Neural progenitor cell (in vitro differentiated cells): ENCODE results near the gene OR6B1. TPM values are rescaled to one million over a fixed set of nuclear protein-coding genes. Genes with fewer than 3 reads are reported as not detected.

Experiments used
- DNase-seq: peaks from one replicate; pipeline ENCODE4 v3.0.0-alpha.2; 2016; ENCODE audit warnings: low spot score
- H2AFZ ChIP-seq: fragments of 200-600 bp; sonication (generic); replicated peaks from 2 replicates; pipeline ENCODE4 v1.6.1; 2016; ENCODE audit warnings: antibody characterized with exemption
- H3F3A ChIP-seq: fragments of 200-600 bp; sonication (generic); 2 replicates; pipeline ENCODE4 v1.6.1; 2016; ENCODE audit warnings: antibody characterized with exemption, low read depth
- H3K27ac ChIP-seq: fragments of 200-600 bp; sonication (generic); 2 replicates; pipeline ENCODE4 v1.5.1; 2016; ENCODE audit warnings: mild to moderate bottlenecking
- H3K27me3 ChIP-seq: fragments of 200-600 bp; sonication (generic); 2 replicates; pipeline ENCODE4 v1.6.1; 2016; ENCODE audit warnings: mild to moderate bottlenecking, moderate library complexity
- H3K36me3 ChIP-seq: fragments of 200-600 bp; sonication (generic); 2 replicates; pipeline ENCODE4 v1.5.1; 2016
- H3K4me1 ChIP-seq: fragments of 200-600 bp; sonication (generic); 2 replicates; pipeline ENCODE4 v1.6.1; 2016; ENCODE audit warnings: mixed run types
- H3K4me2 ChIP-seq: fragments of 200-600 bp; sonication (generic); 2 replicates; pipeline ENCODE4 v1.6.1; 2016
- H3K4me3 ChIP-seq: fragments of 200-600 bp; sonication (generic); 2 replicates; pipeline ENCODE4 v1.5.1; 2016
- H3K79me2 ChIP-seq: fragments of 200-600 bp; sonication (generic); 2 replicates; pipeline ENCODE4 v1.6.1; 2016; ENCODE audit warnings: low read depth
- H3K9ac ChIP-seq: fragments of 200-600 bp; sonication (generic); 2 replicates; pipeline ENCODE4 v1.6.1; 2016
- H3K9me3 ChIP-seq: fragments of 200-600 bp; sonication (generic); 2 replicates; pipeline ENCODE4 v1.5.1; 2016; ENCODE audit warnings: low read depth
- H4K20me1 ChIP-seq: fragments of 200-600 bp; sonication (generic); 2 replicates; pipeline ENCODE4 v1.6.1; 2016; ENCODE audit warnings: low read depth
- H3K27ac Mint-ChIP-seq: 3 replicates; pipeline ENCODE4 v1.8.0; 2021; ENCODE audit warnings: mixed read lengths
- H3K27me3 Mint-ChIP-seq: 2 replicates; pipeline ENCODE4 v1.8.0; 2022; ENCODE audit warnings: low read depth, mild to moderate bottlenecking, inconsistent platforms, moderate library complexity, mixed read lengths; ENCODE audit not compliant: insufficient read depth
- H3K36me3 Mint-ChIP-seq: 3 replicates; pipeline ENCODE4 v1.8.0; 2021; ENCODE audit warnings: mixed read lengths
- H3K4me1 Mint-ChIP-seq: 3 replicates; pipeline ENCODE4 v1.8.0; 2021; ENCODE audit warnings: mixed read lengths
- H3K4me3 Mint-ChIP-seq: 3 replicates; pipeline ENCODE4 v1.8.0; 2021; ENCODE audit warnings: mild to moderate bottlenecking, moderate library complexity, mixed read lengths
- H3K9me3 Mint-ChIP-seq: 3 replicates; pipeline ENCODE4 v1.8.0; 2020; ENCODE audit warnings: mixed read lengths
- CTCF ChIP-seq: fragments of 200-600 bp; sonication (generic); IDR thresholded peaks from 2 replicates; pipeline ENCODE4 v1.5.1; 2017; ENCODE audit warnings: antibody characterized with exemption, mild to moderate bottlenecking
- EZH2 ChIP-seq: fragments of 200-600 bp; sonication (generic); IDR thresholded peaks from 2 replicates; pipeline ENCODE4 v1.6.1; 2017; ENCODE audit warnings: antibody characterized with exemption, mild to moderate bottlenecking, moderate library complexity
- EZH2phosphoT487 ChIP-seq: fragments of 200-600 bp; sonication (generic); IDR thresholded peaks from 2 replicates; pipeline ENCODE4 v1.6.1; 2017; ENCODE audit warnings: antibody characterized with exemption
- total RNA-seq: library from RNA; depleted of rRNA; stranded (reverse); fragments of >200 nt; gene quantifications from 2 replicates; pipeline ENCODE4 v1.2.3, GENCODE V29; 2015; ENCODE audit warnings: low replicate concordance

The OR6B1 gene
- total RNA-seq, 1 donor from 2014 or later, result not detected

GRCh38 chr7:143983960-143984359, 16.2 kb upstream of the OR6B1 start:
- DNase-seq, result no peak

GRCh38 chr7:143987513-143987912, 12.6 kb upstream of the OR6B1 start:
- no peaks in the 10 kb centered on the region for H3K4me1 ChIP-seq
- Mint-ChIP-seq H3K9me3 (peaks cover 7% of the 10 kb centered on the region), H3K27ac (no peak overlapping the region), H3K27me3 (no peaks in the 10 kb centered on the region), H3K36me3 (no peaks in the 10 kb centered on the region), H3K4me3 (no peak overlapping the region), H3K4me1 (no peaks in the 10 kb centered on the region)
- no peaks in the 10 kb centered on the region for H3K27me3 ChIP-seq
- no peak overlapping the region for H3K27ac ChIP-seq
- no peaks in the 10 kb centered on the region for H3K9me3 ChIP-seq
- no peaks in the 10 kb centered on the region for H3F3A ChIP-seq
- no peaks in the 10 kb centered on the region for H3K79me2 ChIP-seq
- H4K20me1 ChIP-seq, result no peaks in the 10 kb centered on the region
- no peak for TF ChIP-seq CTCF
- no peak for TF ChIP-seq EZH2phosphoT487
- no peak for TF ChIP-seq EZH2
- H3K4me2 ChIP-seq, result no peak overlapping the region
- no peaks in the 10 kb centered on the region for H3K36me3 ChIP-seq
- no peak overlapping the region for H3K9ac ChIP-seq
- no peak overlapping the region for H3K4me3 ChIP-seq
- H2AFZ ChIP-seq, result no peak overlapping the region
- DNase-seq, result no peak

More at GRCh38 chr7:143983960-143984359, 16.2 kb upstream of the OR6B1 start:
- Mint-ChIP-seq H3K36me3 (no peaks in the 10 kb centered on the region), H3K27ac (no peak overlapping the region), H3K4me1 (no peaks in the 10 kb centered on the region), H3K27me3 (no peaks in the 10 kb centered on the region), H3K4me3 (no peak overlapping the region), H3K9me3 (no peaks in the 10 kb centered on the region)
- H3K4me3 ChIP-seq, result no peak overlapping the region
- H3K79me2 ChIP-seq, result no peaks in the 10 kb centered on the region
- no peak for TF ChIP-seq EZH2
- no peak for TF ChIP-seq CTCF
- no peak for TF ChIP-seq EZH2phosphoT487
- no peaks in the 10 kb centered on the region for H3F3A ChIP-seq
- no peak overlapping the region for H2AFZ ChIP-seq
- no peak overlapping the region for H3K9ac ChIP-seq
- H3K4me1 ChIP-seq, result no peaks in the 10 kb centered on the region
- H3K4me2 ChIP-seq, result no peak overlapping the region
- H3K27ac ChIP-seq, result no peak overlapping the region
- no peaks in the 10 kb centered on the region for H3K27me3 ChIP-seq
- no peaks in the 10 kb centered on the region for H3K36me3 ChIP-seq
- no peaks in the 10 kb centered on the region for H3K9me3 ChIP-seq
- H4K20me1 ChIP-seq, result no peaks in the 10 kb centered on the region

GRCh38 chr7:143988976-143989745, 11.0 kb upstream of the OR6B1 start:
- no peak overlapping the region for H3K27ac Mint-ChIP-seq
- no peak for TF ChIP-seq CTCF
- no peak for TF ChIP-seq EZH2
- no peak for TF ChIP-seq EZH2phosphoT487
- no peak for DNase-seq
- no peaks in the 10 kb centered on the region for H3K27me3 ChIP-seq
- no peaks in the 10 kb centered on the region for H3K36me3 Mint-ChIP-seq
- H3K27me3 Mint-ChIP-seq, result no peaks in the 10 kb centered on the region
- no peak overlapping the region for H3K4me3 Mint-ChIP-seq
- no peaks in the 10 kb centered on the region for H3F3A ChIP-seq
- H3K4me2 ChIP-seq, result no peak overlapping the region
- H3K79me2 ChIP-seq, result no peaks in the 10 kb centered on the region
- no peaks in the 10 kb centered on the region for H3K4me1 ChIP-seq
- H3K4me1 Mint-ChIP-seq, result no peaks in the 10 kb centered on the region
- no peak overlapping the region for H3K27ac ChIP-seq
- no peaks in the 10 kb centered on the region for H3K9me3 ChIP-seq
- no peak overlapping the region for H3K4me3 ChIP-seq
- H3K9ac ChIP-seq, result no peak overlapping the region
- no peak overlapping the region for H2AFZ ChIP-seq
- H3K9me3 Mint-ChIP-seq, result peaks cover 7% of the 10 kb centered on the region
- H4K20me1 ChIP-seq, result no peaks in the 10 kb centered on the region
- no peaks in the 10 kb centered on the region for H3K36me3 ChIP-seq
